Heart left ventricle (tissue), 16 donors: Measurements from ENCODE around the gene ASCC1. TPM values are rescaled to one million over a fixed set of nuclear protein-coding genes. Genes with fewer than 3 reads are reported as not detected.

Source experiments
- ATAC-seq, 4 donors: fragments of 200-7000 bp; cut with Tn5 transposase; one replicate each; pipeline ENCODE4 v1.9.1; 2020 to 2022; ENCODE audit warnings: moderate library complexity in 4 of 4, mild to moderate bottlenecking in 3 of 4, moderate number of reproducible peaks in 1 of 4
- DNase-seq, 5 donors: peaks; one replicate each; pipeline ENCODE4 v3.0.0-alpha.2; 2020
- H3K27ac ChIP-seq, 12 donors: fragments of 200-600 bp; sonication (generic) in 4 of 12; one replicate each; pipeline versions ENCODE4 v1.5.0 to v1.8.0; 2016 to 2022; ENCODE audit warnings: mild to moderate bottlenecking in 2 of 12
- H3K27me3 ChIP-seq, 9 donors: fragments of 200-600 bp; sonication (generic) in 2 of 9; one replicate each; pipeline versions ENCODE4 v1.5.1 to v1.8.0; 2016 to 2022; ENCODE audit warnings: mild to moderate bottlenecking in 3 of 9
- H3K36me3 ChIP-seq, 9 donors: fragments of 200-600 bp; sonication (generic) in 2 of 9; one replicate each; pipeline versions ENCODE4 v1.5.0 to v1.8.0; 2018 to 2022; ENCODE audit warnings: mild to moderate bottlenecking in 2 of 9
- H3K4me1 ChIP-seq, 12 donors: fragments of 200-600 bp; sonication (generic) in 4 of 12; one replicate each; pipeline versions ENCODE4 v1.5.0 to v1.8.0; 2016 to 2022; ENCODE audit warnings: mild to moderate bottlenecking in 3 of 12
- H3K4me3 ChIP-seq, 12 donors: fragments of 200-600 bp; sonication (generic) in 4 of 12; one replicate each; pipeline versions ENCODE4 v1.5.0 to v1.8.0; 2017 to 2022; ENCODE audit warnings: mild to moderate bottlenecking in 9 of 12, moderate library complexity in 4 of 12
- H3K9me3 ChIP-seq, 12 donors: fragments of 200-600 bp; sonication (generic) in 4 of 12; one replicate each; pipeline versions ENCODE4 v1.5.0 to v1.8.0; 2016 to 2022; ENCODE audit warnings: mild to moderate bottlenecking in 1 of 12
- POLR2A ChIP-seq, 2 donors: fragments of 450-650 bp; IDR thresholded peaks; one replicate each; pipeline ENCODE4 v1.6.1; 2017; ENCODE audit warnings: antibody characterized with exemption in 2 of 2, mild to moderate bottlenecking in 2 of 2, moderate library complexity in 2 of 2
- WGBS, 4 donors: extraction: QIAGEN DNeasy Blood & Tissue Kit in 2 of 4; methylation state at CpG; one replicate each; pipeline versions ENCODE4 v1.1.5 to v1.1.7; 2013 to 2018; 5-methylcytosine and 5-hydroxymethylcytosine counted together
- intact Hi-C, 10 donors: fragments of 100-400 bp; cut with DNase I; formaldehyde crosslinking; loops; one replicate each; pipeline versions ENCODE4 v1.11.1 to v1.14.2; 2022
- polyA plus RNA-seq, 2 donors: library from polyadenylated mRNA; stranded (reverse); fragments of 200-250 nt; gene quantifications; one replicate each; pipeline ENCODE4 v1.2.3, GENCODE V29; 2013
- total RNA-seq, 9 donors: library from RNA; depleted of rRNA in 2 of 9; stranded (reverse); fragments of >200 nt in 2 of 9; fragmentation: NEBNext Ultra II Directional in 3 of 9; extraction: Animal tissue kit (Norgen Biotek cat#: 25700) in 3 of 9; gene quantifications; one replicate each; pipeline versions ENCODE4 v1.1.0 to v1.2.4, GENCODE V29; 2016 to 2023
- TF ChIP-seq, protein P1 (sequence below), 12 donors: fragments of 200-600 bp; sonication (generic) in 4 of 12; IDR thresholded peaks; one replicate each; pipeline versions ENCODE4 v1.5.0 to v1.8.0; 2018 to 2022; ENCODE audit warnings: antibody characterized with exemption in 12 of 12, mild to moderate bottlenecking in 5 of 12
- donor health status: ischemic (EF 13 %, LVEDD 7.1; RV severe dilation, severe dysfunction).
- donor health status: healthy with polysubstance abuse.
- donor health status: DM: no; HTN: yes; CAD: no.
- donor health status: DM: no; HTN: no; CAD: no.
- donor health status: ischemic (EF 25% LVEDD 6.9; RV normal size, moderate dysfunction).
- donor health status: ischemic (EF 25% LVEDD 5.7; RV mildly dilated, moderate dysfunction).
- donor health status: healthy.
- donor health status: DM: yes; HTN: yes; CAD: no.
- donor health status: ischemic (EF 35%, LVEDD 5.7; RV mildly dilated, moderate dysfunction).
- donor health status: nonischemic (EF 11% LVEDD 7.7; RV severe dilation, severe dysfunction).
- donor health status: DM: yes; HTN: yes; CAD: no.
- donor health status: PGD.
- donor health status: ischemic (EF 29% LVEDD 5.4; RV normal size, mild dysfunction).
- donor health status: nonischemic (EF 23%, LVEDD 6.1; RV moderate dilation, normal function).

Gene ASCC1
- total and polyA plus RNA-seq, 11 donors = 12.0 to 49.6 (median 35.3) TPM

DNA sequence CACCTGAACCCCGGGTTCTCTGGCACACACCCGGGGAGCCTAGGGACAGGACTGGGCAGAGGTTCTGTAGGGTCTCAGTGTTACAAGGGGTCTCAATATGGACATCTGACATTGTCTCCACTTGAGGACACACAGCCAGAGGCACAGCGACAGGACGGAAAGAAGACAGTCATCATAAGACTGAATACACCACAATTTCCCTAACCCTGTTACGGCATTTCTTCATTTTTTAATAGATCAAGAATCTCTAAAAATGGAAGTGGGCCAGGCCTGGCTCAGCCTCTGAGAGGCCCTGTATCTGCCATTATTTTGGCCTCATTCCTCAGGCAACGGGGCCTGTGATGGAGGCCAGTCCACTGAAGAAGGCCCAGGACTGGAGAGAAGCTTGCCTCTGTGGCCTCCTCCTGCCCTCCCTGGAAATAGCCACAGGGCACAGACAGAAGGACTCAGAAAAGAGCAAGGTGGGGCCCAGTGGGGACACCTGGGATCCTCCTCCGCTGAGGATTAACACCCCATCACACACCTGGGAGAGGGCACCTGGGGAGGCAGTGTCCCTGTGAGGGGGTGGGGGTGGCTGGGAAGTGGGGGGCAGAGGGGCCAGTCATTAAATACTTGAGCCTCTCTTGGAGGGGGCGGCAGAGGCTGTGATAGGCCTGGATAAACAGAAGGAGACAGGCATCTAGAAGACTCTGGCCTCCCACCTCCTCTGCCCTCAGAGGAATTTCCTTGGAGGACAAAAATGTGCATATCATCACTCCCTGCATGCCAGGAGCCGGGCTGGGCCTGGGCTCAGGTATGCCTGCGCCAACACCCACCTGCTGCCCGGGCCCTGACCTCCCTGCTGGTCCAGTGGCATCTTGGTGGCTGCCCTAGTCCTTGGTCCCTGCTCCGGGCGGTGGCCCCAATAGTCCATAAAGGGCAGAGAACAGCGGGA, 135.8 kb downstream of the ASCC1 start:
- WGBS, 4 donors = 88 to 91% (median 89%) methylated on average over 8 to 14 of the region's 14 CpGs
- no peaks in the 10 kb centered on the region for H3K27me3 ChIP-seq
- intact Hi-C loops = no loop called here
- H3K27ac ChIP-seq = no peak overlapping the region
- ATAC-seq (no peak), DNase-seq (no peak)
- no peak overlapping the region for H3K4me3 ChIP-seq
- TF ChIP-seq, protein P1, sequence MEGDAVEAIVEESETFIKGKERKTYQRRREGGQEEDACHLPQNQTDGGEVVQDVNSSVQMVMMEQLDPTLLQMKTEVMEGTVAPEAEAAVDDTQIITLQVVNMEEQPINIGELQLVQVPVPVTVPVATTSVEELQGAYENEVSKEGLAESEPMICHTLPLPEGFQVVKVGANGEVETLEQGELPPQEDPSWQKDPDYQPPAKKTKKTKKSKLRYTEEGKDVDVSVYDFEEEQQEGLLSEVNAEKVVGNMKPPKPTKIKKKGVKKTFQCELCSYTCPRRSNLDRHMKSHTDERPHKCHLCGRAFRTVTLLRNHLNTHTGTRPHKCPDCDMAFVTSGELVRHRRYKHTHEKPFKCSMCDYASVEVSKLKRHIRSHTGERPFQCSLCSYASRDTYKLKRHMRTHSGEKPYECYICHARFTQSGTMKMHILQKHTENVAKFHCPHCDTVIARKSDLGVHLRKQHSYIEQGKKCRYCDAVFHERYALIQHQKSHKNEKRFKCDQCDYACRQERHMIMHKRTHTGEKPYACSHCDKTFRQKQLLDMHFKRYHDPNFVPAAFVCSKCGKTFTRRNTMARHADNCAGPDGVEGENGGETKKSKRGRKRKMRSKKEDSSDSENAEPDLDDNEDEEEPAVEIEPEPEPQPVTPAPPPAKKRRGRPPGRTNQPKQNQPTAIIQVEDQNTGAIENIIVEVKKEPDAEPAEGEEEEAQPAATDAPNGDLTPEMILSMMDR (IDR thresholded peaks at IDR 0.05) = no peak
- no peaks in the 10 kb centered on the region for H3K36me3 ChIP-seq
- H3K9me3 ChIP-seq = no peaks in the 10 kb centered on the region
- peaks cover 0 to 8% (median 0%) of the 10 kb centered on the region in 12 donors for H3K4me1 ChIP-seq

DNA sequence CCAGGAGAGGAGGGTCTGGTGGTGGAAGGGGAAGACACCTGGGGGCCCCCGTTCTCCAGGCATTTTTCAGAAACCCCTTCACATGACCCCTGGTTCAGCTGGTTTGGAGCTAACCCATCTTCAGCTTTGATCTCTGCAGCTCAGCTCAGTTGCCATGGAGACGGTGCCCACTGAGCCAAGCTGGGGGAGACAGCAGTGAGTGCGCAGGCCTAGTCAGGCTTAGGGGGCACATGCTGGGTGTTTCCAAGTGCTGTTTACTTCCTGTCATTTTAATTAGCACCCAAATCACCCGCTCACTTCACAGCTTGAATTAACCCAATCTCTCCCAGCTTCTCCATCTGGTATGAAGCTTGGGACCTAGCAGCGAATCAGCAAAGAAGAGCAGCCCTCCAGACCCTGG, 136.7 kb downstream of the ASCC1 start:
- ATAC-seq = no peak
- Histone ChIP-seq H3K4me1 (peaks cover 0 to 8% (median 0%) of the 10 kb centered on the region in 12 donors), H3K36me3 (no peaks in the 10 kb centered on the region), H3K4me3 (no peak overlapping the region), H3K27ac (no peak overlapping the region), H3K9me3 (no peaks in the 10 kb centered on the region), H3K27me3 (no peaks in the 10 kb centered on the region)
- DNase-seq = peak in 1 of 5 donors; percentile 6
- 74 to 90% (median 82%) methylated on average over 4 to 5 of the region's 5 CpGs for WGBS, 4 donors
- no peak for TF ChIP-seq POLR2A (IDR thresholded peaks at IDR 0.05)
- TF ChIP-seq, protein P1 (IDR thresholded peaks at IDR 0.05) = no peak
- intact Hi-C loops = no loop called here

DNA sequence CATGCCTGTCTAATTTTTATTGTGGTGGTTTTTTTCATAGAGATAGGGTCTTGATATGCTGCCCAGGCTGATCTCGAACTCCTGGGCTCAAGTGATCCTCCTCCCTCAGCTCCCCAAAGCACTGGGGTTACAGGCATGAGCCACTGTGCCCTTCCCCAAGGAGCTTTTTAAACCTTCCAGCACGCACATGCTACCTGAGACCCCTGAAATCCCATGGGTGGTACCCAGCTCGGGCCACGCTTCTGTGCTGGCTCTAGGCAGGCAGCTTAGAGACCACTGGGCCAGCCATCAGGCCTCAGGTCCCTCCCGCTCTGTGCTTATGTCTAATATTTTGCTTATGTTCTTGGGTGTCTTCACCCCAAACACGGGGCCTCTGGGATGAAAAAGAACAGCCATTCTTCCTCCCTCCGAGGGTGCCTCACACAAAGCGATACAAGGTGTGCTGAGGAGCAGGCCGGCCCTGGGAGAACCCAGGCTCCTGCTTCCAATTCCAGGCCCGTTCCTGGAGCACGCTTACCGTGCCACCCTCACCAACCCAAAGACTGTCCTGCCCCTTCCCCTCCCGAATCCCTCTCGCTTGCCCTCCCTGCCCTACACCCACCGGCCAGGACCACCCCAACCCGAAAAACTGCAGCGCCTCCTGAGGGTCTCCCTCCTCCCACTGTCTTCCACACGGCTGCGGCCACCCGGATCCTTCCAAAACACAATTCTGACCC, 138.6 kb downstream of the ASCC1 start:
- TF ChIP-seq POLR2A (IDR thresholded peaks at IDR 0.05) = no peak
- TF ChIP-seq, protein P1 (IDR thresholded peaks at IDR 0.05) = no peak
- intact Hi-C loops = no loop called here
- Histone ChIP-seq H3K9me3 (no peaks in the 10 kb centered on the region), H3K27ac (no peak overlapping the region), H3K36me3 (no peaks in the 10 kb centered on the region), H3K4me1 (peaks cover 0 to 11% (median 2%) of the 10 kb centered on the region in 12 donors), H3K4me3 (no peak overlapping the region), H3K27me3 (no peaks in the 10 kb centered on the region)
- DNase-seq = peak in 2 of 5 donors; percentile 12 to 35
- WGBS, 4 donors = 91 to 95% (median 93%) methylated on average over 20 of the region's 20 CpGs
- no peak for ATAC-seq

DNA sequence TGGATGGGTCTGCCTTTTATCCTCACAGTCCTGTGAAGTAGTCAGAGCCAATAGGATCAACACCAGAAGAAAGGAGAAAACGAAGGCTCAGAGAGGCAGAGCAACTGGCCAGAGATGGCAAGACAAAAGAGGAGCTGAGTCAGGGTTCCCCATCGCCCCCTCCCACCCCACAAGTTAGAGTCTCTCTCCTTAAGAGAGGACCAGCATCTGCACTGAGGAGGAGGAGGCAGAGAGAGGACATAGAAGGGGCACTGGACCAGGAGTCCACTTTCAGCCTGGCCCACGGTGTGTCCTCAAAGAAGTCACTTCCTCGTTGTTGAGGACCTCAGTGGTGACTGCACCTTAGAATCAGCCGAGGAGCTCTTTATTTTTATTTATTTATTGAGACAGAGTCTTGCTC, 139.3 kb downstream of the ASCC1 start:
- no peaks in the 10 kb centered on the region for H3K36me3 ChIP-seq
- no peak for TF ChIP-seq POLR2A (IDR thresholded peaks at IDR 0.05)
- TF ChIP-seq, protein P1 (IDR thresholded peaks at IDR 0.05) = no peak
- WGBS, 4 donors = 67 to 79% (median 70%) methylated on average over 5 of the region's 5 CpGs

More for the DNA sequence above, 139.3 kb downstream of the ASCC1 start:
- Histone ChIP-seq H3K9me3 (peaks cover 0 to 4% (median 0%) of the 10 kb centered on the region in 12 donors), H3K27ac (no peak overlapping the region), H3K4me1 (peaks cover 0 to 11% (median 2%) of the 10 kb centered on the region in 12 donors), H3K27me3 (no peaks in the 10 kb centered on the region), H3K4me3 (no peak overlapping the region)
- ATAC-seq = no peak
- peak in 2 of 5 donors; percentile 4 to 13 for DNase-seq
- intact Hi-C loops = no loop called here
